IMR-90 (cell line): ENCODE data around the gene ZNF512B. TPM values are rescaled to one million over a fixed set of nuclear protein-coding genes. Genes with fewer than 3 reads are reported as not detected.

Experiments
- ATAC-seq: fragments of 200-7000 bp; cut with Tn5 transposase; 2 replicates; pipeline ENCODE4 v1.9.1; 2020; ENCODE audit warnings: low read depth, mild to moderate bottlenecking, moderate library complexity
- BruUV-seq: library from RNA; stranded (reverse); fragments of 400-500 nt; replicated peaks from 2 replicates; lab custom pipeline; 2021; lab: Mats Ljungman, UMichigan
- CTCF ChIA-PET: fragments of 300-600 bp; formaldehyde crosslinking; extraction: SDS; loops from one replicate; lab custom pipeline; 2021; ENCODE audit warnings: antibody characterized with exemption; lab: Yijun Ruan, JAX
- POLR2A ChIA-PET: fragments of 300-600 bp; sonication (Branson Sonifier 250); formaldehyde crosslinking; loops from one replicate; lab custom pipeline; 2022; ENCODE audit warnings: antibody characterized with exemption; ENCODE audit not compliant: unreplicated experiment; lab: Charles Lee
- DNase-seq: peaks from one replicate; pipeline ENCODE4 v3.0.0; 2013
- H2AFZ ChIP-seq: replicated peaks from 2 replicates; pipeline ENCODE3; 2013; ENCODE audit warnings: low read length, mild to moderate bottlenecking; ENCODE audit not compliant: poor library complexity
- H2AK5ac ChIP-seq: 2 replicates; pipeline ENCODE4 v1.6.1; 2013; ENCODE audit warnings: low read depth, low read length, inconsistent platforms
- H2AK9ac ChIP-seq: replicated peaks from 2 replicates; pipeline ENCODE3; 2013; ENCODE audit warnings: mild to moderate bottlenecking, low read depth, low read length, moderate library complexity; ENCODE audit not compliant: poor library complexity
- H2BK120ac ChIP-seq: 2 replicates; pipeline ENCODE4 v1.6.1; 2013; ENCODE audit warnings: low read depth, low read length, inconsistent platforms
- H2BK15ac ChIP-seq: 3 replicates; pipeline ENCODE4 v1.6.1; 2013; ENCODE audit warnings: low read depth, low read length, inconsistent platforms
- H2BK20ac ChIP-seq: 2 replicates; pipeline ENCODE4 v1.6.1; 2013; ENCODE audit warnings: low read depth, mild to moderate bottlenecking, inconsistent platforms, low read length, moderate library complexity
- H2BK5ac ChIP-seq: 2 replicates; pipeline ENCODE4 v1.6.1; 2013; ENCODE audit warnings: mild to moderate bottlenecking, low read depth, low read length, inconsistent platforms; ENCODE audit not compliant: poor library complexity, severe bottlenecking
- H3K14ac ChIP-seq: replicated peaks from 2 replicates; pipeline ENCODE4 v1.6.1; 2013; ENCODE audit warnings: low read depth, low read length, inconsistent platforms
- H3K18ac ChIP-seq: 2 replicates; pipeline ENCODE4 v1.6.1; 2013; ENCODE audit warnings: low read depth, low read length, control low read depth
- H3K23ac ChIP-seq: 2 replicates; pipeline ENCODE4 v1.6.1; 2013; ENCODE audit warnings: low read depth, low read length, inconsistent platforms
- H3K27ac ChIP-seq: 2 replicates; pipeline ENCODE4 v1.5.1; 2013; ENCODE audit warnings: mild to moderate bottlenecking, control low read depth, low read length; ENCODE audit not compliant: insufficient read depth
- H3K27me3 ChIP-seq: 2 replicates; pipeline ENCODE4 v1.6.1; 2013; ENCODE audit warnings: low read length; ENCODE audit not compliant: control insufficient read depth, insufficient read depth
- H3K36me3 ChIP-seq: 2 replicates; pipeline ENCODE4 v1.6.1; 2013; ENCODE audit warnings: low read length, mixed read lengths; ENCODE audit not compliant: control insufficient read depth, insufficient read depth
- H3K4ac ChIP-seq: 2 replicates; pipeline ENCODE4 v1.6.1; 2013; ENCODE audit warnings: low read depth, low read length, inconsistent platforms
- H3K4me1 ChIP-seq: 2 replicates; pipeline ENCODE4 v1.6.1; 2013; ENCODE audit warnings: low read length, mixed read lengths; ENCODE audit not compliant: control insufficient read depth, insufficient read depth
- H3K4me2 ChIP-seq: 2 replicates; pipeline ENCODE4 v1.6.1; 2013; ENCODE audit warnings: low read depth, mild to moderate bottlenecking, control low read depth, low read length, moderate library complexity
- H3K4me3 ChIP-seq: 2 replicates; pipeline ENCODE4 v1.5.1; 2013; ENCODE audit warnings: low read depth, mild to moderate bottlenecking, control low read depth, low read length, moderate library complexity; ENCODE audit not compliant: insufficient read depth
- H3K56ac ChIP-seq: 2 replicates; pipeline ENCODE4 v1.6.1; 2013; ENCODE audit warnings: low read length, inconsistent platforms; ENCODE audit not compliant: insufficient read depth; ENCODE audit errors: extremely low read depth
- H3K79me1 ChIP-seq, 2 experiments: 2 replicates each; pipeline ENCODE4 v1.6.1; 2013; ENCODE audit warnings: low read length in 2 of 2, inconsistent platforms in 1 of 2, low read depth in 1 of 2
- H3K9ac ChIP-seq: 2 replicates; pipeline ENCODE4 v1.6.1; 2013; ENCODE audit warnings: low read depth, low read length, control low read depth
- H3K9me1 ChIP-seq: 2 replicates; pipeline ENCODE4 v1.6.1; 2013; ENCODE audit warnings: low read length, inconsistent platforms; ENCODE audit not compliant: insufficient read depth
- H3K9me3 ChIP-seq: 2 replicates; pipeline ENCODE4 v1.6.1; 2013; ENCODE audit warnings: low read length; ENCODE audit not compliant: control insufficient read depth, insufficient read depth
- H4K20me1 ChIP-seq: 2 replicates; pipeline ENCODE4 v1.6.1; 2013; ENCODE audit warnings: low read length, inconsistent platforms; ENCODE audit not compliant: insufficient read depth
- H4K5ac ChIP-seq: 2 replicates; pipeline ENCODE4 v1.6.1; 2013; ENCODE audit warnings: mild to moderate bottlenecking, low read depth, low read length, control low read depth
- H4K8ac ChIP-seq, 2 experiments: 2 replicates each; pipeline ENCODE4 v1.6.1; 2013; ENCODE audit warnings: low read depth in 2 of 2, low read length in 2 of 2, control low read depth in 1 of 2, inconsistent platforms in 1 of 2
- H4K91ac ChIP-seq: 2 replicates; pipeline ENCODE4 v1.6.1; 2013; ENCODE audit warnings: low read depth, low read length, inconsistent platforms; ENCODE audit not compliant: insufficient read depth
- BHLHE40 ChIP-seq: fragments of 150-350 bp; IDR thresholded peaks from 2 replicates; pipeline ENCODE4 v1.6.1; 2016; ENCODE audit warnings: mild to moderate bottlenecking, low read depth, low read length
- ELK1 ChIP-seq: fragments of 150-350 bp; IDR thresholded peaks from 2 replicates; pipeline ENCODE4 v1.6.1; 2016; ENCODE audit warnings: low read depth, mild to moderate bottlenecking, low read length, moderate library complexity, borderline replicate concordance
- MAZ ChIP-seq: IDR thresholded peaks from 2 replicates; pipeline ENCODE4 v1.6.1; 2012; ENCODE audit warnings: low read depth, mild to moderate bottlenecking, low read length, improper control_type of control experiment, moderate library complexity, borderline replicate concordance
- SMC3 ChIP-seq: fragments of 150-350 bp; IDR thresholded peaks from 2 replicates; pipeline ENCODE4 v1.6.1; 2016; ENCODE audit warnings: low read depth, mild to moderate bottlenecking, antibody characterized with exemption, low read length, moderate library complexity
- USF2 ChIP-seq: fragments of 150-350 bp; IDR thresholded peaks from 2 replicates; pipeline ENCODE4 v1.6.1; 2017; ENCODE audit warnings: mild to moderate bottlenecking, antibody characterized with exemption, low read length, low read depth
- WGBS, 2 experiments: methylation state at CpG; one replicate each; pipeline versions ENCODE4 v1.1.5 to v1.1.7; 2013; ENCODE audit warnings: missing lambda C conversion rate in 2 of 2; ENCODE audit not compliant: insufficient read length in 1 of 2; ENCODE audit errors: extremely low coverage in 2 of 2; 5-methylcytosine and 5-hydroxymethylcytosine counted together
- dilution Hi-C: fragments of 300-500 bp; cut with HindIII; formaldehyde crosslinking; loops from one replicate; pipeline ENCODE4 v1.14.3; 2018; ENCODE audit warnings: low sequenced_read_pairs; ENCODE audit not compliant: unreplicated experiment
- in situ Hi-C: fragments of 300-500 bp; cut with MboI; formaldehyde crosslinking; loops from 3 replicates; pipeline ENCODE4 v1.14.3; 2019; ENCODE audit warnings: low sequenced_read_pairs, inconsistent platforms, mixed read lengths
- intact Hi-C: fragments of 100-400 bp; cut with micrococcal nuclease; formaldehyde crosslinking; loops from 2 replicates; pipeline ENCODE4 v1.10.0; 2022
- polyA plus RNA-seq, 3 experiments: library from polyadenylated mRNA; depleted of rRNA; stranded (reverse); fragments of >200 nt; gene quantifications; 2 replicates each; pipeline ENCODE4 v1.2.3, GENCODE V29; 2012; ENCODE audit warnings: low replicate concordance in 1 of 3
- total RNA-seq: library from RNA; depleted of rRNA; stranded (reverse); fragments of >200 nt; gene quantifications from 2 replicates; pipeline ENCODE4 v1.2.3, GENCODE V29; 2012

ZNF512B gene
- total and polyA plus RNA-seq, 2 of the 4 experiments (the other 2 are of a cell fraction), result 6.5 to 15.6 TPM

- no peak for TF ChIP-seq ELK1
Observed at GRCh38 chr20:63944078-63944941, 25.4 kb downstream of the ZNF512B start (continued).

GRCh38 chr20:63943808-63944077 is 26.0 kb downstream of the ZNF512B start:
- Histone ChIP-seq H3K9ac (no peak overlapping the region), H3K79me1 (peaks cover 16 to 78% of the 10 kb centered on the region in 2 experiments), H3K36me3 (peaks cover 52% of the 10 kb centered on the region), H3K4me3 (no peak overlapping the region), H3K9me3 (no peaks in the 10 kb centered on the region), H3K14ac (no peak overlapping the region), H3K4me2 (no peak overlapping the region), H3K27ac (no peak overlapping the region), H3K4me1 (peaks cover 2% of the 10 kb centered on the region; the same call in 1 of the 2 replicates), H3K23ac (no peak overlapping the region), H2BK20ac (no peak overlapping the region), H3K27me3 (no peaks in the 10 kb centered on the region), H2AK5ac (no peak overlapping the region), H3K9me1 (peaks cover 9% of the 10 kb centered on the region), H2BK15ac (no peak overlapping the region), H2BK120ac (no peak overlapping the region), H3K56ac (no peak overlapping the region), H4K5ac (no peak overlapping the region), H2AK9ac (peak overlapping the region; percentile 10), H3K18ac (no peak overlapping the region), H2AFZ (no peak overlapping the region), H3K4ac (no peak overlapping the region), H4K91ac (no peak overlapping the region), H4K8ac (no peak overlapping the region), H2BK5ac (no peak overlapping the region), H4K20me1 (peaks cover 93% of the 10 kb centered on the region)
- no peak for DNase-seq
- no TSS peak for BruUV-seq
- CTCF ChIA-PET, result no interaction called here
- no peak for TF ChIP-seq MAZ
- no peak for TF ChIP-seq SMC3
- TF ChIP-seq USF2, result no peak
- no peak for TF ChIP-seq BHLHE40
- in situ Hi-C loops, result no loop called here
- dilution Hi-C loops, result no loop called here
- WGBS, 2 experiments, result no CpG with 5 or more reads among the region's 3 CpGs
- intact Hi-C loops, result no loop called here
- ATAC-seq, result no peak
- POLR2A ChIA-PET, result no interaction called here
